ENCODE results near the gene MIOX. TPM values are rescaled to one million over a fixed set of nuclear protein-coding genes. Genes with fewer than 3 reads are reported as not detected.

The MIOX gene
- total and polyA plus RNA-seq, 2 of the 13 experiments (the other 11 are each of a cell fraction or from before 2014, with no cell fraction given): 1.5 to 2.9 TPM

DNA sequence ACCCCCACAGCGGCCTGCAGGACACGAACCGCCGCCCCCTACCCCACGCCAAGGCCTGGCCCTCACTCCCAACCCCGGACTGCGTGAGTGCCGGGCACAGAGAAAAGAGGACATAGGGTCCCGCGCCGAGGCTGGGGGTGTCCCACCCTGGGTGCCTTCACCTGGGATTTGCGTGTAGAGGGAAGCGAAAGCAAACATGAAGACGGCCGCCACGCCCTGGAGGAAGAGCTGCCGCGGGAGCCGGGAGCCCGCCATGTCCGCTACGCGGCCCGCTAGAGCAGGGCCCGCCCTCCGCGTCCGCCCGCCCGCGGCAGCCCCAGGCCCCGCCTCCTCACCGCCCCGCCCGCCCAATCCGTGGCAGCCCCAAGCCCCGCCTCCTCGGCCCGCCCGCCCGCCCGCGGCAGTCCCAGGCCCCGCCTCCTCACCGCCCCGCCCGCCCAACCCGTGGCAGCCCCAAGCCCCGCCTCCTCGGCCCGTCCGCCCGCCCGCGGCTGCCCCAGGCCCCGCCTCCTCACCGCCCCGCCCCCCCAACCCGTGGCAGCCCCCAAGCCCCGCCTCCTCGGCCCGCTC, 20.8 kb downstream of the MIOX start, which contains the start of gene LMF2 (continued):
- TF ChIP-seq ZNF331 (CRISPR knock-in tag; IDR thresholded peaks at IDR 0.05): peak; percentile 46; the same call in 1 of the 2 replicates
- no peak for TF ChIP-seq STAG1 (CRISPR knock-in tag; IDR thresholded peaks at IDR 0.05)
- TF ChIP-seq JARID2 (CRISPR knock-in tag; IDR thresholded peaks at IDR 0.05; ENCODE audit: insufficient replicate concordance): no peak
- no peak for TF ChIP-seq ELF3 (CRISPR knock-in tag; IDR thresholded peaks at IDR 0.05)
- no peak for TF ChIP-seq ZNF546 (CRISPR knock-in tag; conservative IDR thresholded peaks at IDR 0.05)
- TF ChIP-seq ZNF563 (CRISPR knock-in tag; IDR thresholded peaks at IDR 0.05): 0 out of 2 replicates have a peak, but pooled peaks have one; percentile 45
- TF ChIP-seq, protein P1, sequence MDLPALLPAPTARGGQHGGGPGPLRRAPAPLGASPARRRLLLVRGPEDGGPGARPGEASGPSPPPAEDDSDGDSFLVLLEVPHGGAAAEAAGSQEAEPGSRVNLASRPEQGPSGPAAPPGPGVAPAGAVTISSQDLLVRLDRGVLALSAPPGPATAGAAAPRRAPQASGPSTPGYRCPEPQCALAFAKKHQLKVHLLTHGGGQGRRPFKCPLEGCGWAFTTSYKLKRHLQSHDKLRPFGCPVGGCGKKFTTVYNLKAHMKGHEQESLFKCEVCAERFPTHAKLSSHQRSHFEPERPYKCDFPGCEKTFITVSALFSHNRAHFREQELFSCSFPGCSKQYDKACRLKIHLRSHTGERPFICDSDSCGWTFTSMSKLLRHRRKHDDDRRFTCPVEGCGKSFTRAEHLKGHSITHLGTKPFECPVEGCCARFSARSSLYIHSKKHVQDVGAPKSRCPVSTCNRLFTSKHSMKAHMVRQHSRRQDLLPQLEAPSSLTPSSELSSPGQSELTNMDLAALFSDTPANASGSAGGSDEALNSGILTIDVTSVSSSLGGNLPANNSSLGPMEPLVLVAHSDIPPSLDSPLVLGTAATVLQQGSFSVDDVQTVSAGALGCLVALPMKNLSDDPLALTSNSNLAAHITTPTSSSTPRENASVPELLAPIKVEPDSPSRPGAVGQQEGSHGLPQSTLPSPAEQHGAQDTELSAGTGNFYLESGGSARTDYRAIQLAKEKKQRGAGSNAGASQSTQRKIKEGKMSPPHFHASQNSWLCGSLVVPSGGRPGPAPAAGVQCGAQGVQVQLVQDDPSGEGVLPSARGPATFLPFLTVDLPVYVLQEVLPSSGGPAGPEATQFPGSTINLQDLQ (CRISPR knock-in tag; IDR thresholded peaks at IDR 0.05): no peak
- 0 out of 2 replicates have a peak, but pooled peaks have one; percentile 50 for TF ChIP-seq HOXA5 (CRISPR knock-in tag; IDR thresholded peaks at IDR 0.05)
- TF ChIP-seq ZNF598 (CRISPR knock-in tag; IDR thresholded peaks at IDR 0.05; ENCODE audit: borderline replicate concordance): no peak
- no peak for TF ChIP-seq ATF7 (IDR thresholded peaks at IDR 0.05)
- TF ChIP-seq ATF7 (CRISPR knock-in tag; IDR thresholded peaks at IDR 0.05): 0 out of 2 replicates have a peak, but pooled peaks have one; percentile 51
- 0 out of 2 replicates have a peak, but pooled peaks have one; percentile 57 for TF ChIP-seq PAX8 (CRISPR knock-in tag; IDR thresholded peaks at IDR 0.05; ENCODE audit: borderline replicate concordance)
- TF ChIP-seq, protein P2, sequence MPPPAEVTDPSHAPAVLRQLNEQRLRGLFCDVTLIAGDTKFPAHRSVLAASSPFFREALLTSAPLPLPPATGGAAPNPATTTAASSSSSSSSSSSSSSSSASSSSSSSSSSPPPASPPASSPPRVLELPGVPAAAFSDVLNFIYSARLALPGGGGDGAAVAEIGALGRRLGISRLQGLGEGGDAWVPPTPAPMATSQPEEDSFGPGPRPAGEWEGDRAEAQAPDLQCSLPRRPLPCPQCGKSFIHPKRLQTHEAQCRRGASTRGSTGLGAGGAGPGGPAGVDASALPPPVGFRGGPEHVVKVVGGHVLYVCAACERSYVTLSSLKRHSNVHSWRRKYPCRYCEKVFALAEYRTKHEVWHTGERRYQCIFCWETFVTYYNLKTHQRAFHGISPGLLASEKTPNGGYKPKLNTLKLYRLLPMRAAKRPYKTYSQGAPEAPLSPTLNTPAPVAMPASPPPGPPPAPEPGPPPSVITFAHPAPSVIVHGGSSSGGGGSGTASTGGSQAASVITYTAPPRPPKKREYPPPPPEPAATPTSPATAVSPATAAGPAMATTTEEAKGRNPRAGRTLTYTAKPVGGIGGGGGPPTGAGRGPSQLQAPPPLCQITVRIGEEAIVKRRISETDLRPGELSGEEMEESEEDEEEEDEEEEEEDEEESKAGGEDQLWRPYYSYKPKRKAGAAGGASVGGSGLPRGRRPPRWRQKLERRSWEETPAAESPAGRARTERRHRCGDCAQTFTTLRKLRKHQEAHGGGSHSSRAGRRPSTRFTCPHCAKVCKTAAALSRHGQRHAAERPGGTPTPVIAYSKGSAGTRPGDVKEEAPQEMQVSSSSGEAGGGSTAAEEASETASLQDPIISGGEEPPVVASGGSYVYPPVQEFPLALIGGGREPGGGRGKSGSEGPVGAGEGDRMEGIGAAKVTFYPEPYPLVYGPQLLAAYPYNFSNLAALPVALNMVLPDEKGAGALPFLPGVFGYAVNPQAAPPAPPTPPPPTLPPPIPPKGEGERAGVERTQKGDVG (CRISPR knock-in tag; IDR thresholded peaks at IDR 0.05; ENCODE audit: borderline replicate concordance): no peak
- no peak for TF ChIP-seq ZFP36 (IDR thresholded peaks at IDR 0.05; ENCODE audit: borderline replicate concordance, low read depth, low read length, partially characterized antibody)
- no peak for TF ChIP-seq KLF6 (CRISPR knock-in tag; IDR thresholded peaks at IDR 0.05)
- TF ChIP-seq SSRP1 (CRISPR knock-in tag; IDR thresholded peaks at IDR 0.05): no peak
- no peak for TF ChIP-seq SALL2 (CRISPR knock-in tag; IDR thresholded peaks at IDR 0.05)
- peak; percentile 84 for TF ChIP-seq ZFY (CRISPR knock-in tag; IDR thresholded peaks at IDR 0.05)
- no peak for TF ChIP-seq ZNF776 (CRISPR knock-in tag; IDR thresholded peaks at IDR 0.05)
- TF ChIP-seq, protein P3, sequence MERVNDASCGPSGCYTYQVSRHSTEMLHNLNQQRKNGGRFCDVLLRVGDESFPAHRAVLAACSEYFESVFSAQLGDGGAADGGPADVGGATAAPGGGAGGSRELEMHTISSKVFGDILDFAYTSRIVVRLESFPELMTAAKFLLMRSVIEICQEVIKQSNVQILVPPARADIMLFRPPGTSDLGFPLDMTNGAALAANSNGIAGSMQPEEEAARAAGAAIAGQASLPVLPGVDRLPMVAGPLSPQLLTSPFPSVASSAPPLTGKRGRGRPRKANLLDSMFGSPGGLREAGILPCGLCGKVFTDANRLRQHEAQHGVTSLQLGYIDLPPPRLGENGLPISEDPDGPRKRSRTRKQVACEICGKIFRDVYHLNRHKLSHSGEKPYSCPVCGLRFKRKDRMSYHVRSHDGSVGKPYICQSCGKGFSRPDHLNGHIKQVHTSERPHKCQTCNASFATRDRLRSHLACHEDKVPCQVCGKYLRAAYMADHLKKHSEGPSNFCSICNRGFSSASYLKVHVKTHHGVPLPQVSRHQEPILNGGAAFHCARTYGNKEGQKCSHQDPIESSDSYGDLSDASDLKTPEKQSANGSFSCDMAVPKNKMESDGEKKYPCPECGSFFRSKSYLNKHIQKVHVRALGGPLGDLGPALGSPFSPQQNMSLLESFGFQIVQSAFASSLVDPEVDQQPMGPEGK (CRISPR knock-in tag; IDR thresholded peaks at IDR 0.05): 0 out of 2 replicates have a peak, but pooled peaks have one; percentile 25
